NCI-H1436 (cell line): ENCODE results near the gene ITPR3.

Source experiments
- DNase-seq: peaks from one replicate; lab custom pipeline; 2025; lab: John Stamatoyannopoulos, UW

Gene ITPR3

DNA sequence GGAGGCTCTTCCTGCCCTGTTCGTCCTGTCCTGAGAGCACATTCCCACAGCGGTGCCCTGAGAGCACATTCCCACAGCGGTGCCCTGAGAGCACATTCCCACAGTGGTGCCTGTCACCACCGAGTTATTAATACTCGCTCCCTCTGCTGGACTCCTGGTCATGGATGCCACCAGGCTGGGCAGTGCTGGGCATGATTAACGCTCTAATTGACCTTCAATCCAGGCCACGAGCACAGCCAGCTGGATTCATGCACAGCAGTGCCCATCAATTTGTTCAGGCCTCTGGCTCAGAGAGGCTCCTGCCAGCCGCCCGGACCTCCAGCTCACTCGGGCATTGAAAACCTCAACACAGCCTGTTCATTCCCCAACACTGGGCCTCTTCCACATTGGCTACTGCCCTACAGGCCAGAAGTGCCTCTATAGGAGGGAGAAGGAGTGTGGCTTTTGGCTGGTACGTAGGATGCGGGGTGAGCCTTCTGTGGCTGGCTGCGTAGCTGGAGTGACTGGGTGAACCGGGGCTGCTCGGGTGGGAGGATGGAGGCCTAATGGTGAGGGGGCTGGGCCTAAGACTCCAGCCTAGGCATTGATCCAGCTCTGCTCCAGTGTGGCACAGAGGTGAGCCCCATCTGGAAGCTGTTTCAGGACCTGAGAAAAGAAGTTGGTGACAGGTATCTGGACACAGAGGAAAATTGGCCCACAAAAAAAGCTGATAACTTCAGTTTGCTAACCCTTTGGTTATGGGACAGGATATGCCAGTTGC is 116.3 kb downstream of the ITPR3 start:
- no peak for DNase-seq

DNA sequence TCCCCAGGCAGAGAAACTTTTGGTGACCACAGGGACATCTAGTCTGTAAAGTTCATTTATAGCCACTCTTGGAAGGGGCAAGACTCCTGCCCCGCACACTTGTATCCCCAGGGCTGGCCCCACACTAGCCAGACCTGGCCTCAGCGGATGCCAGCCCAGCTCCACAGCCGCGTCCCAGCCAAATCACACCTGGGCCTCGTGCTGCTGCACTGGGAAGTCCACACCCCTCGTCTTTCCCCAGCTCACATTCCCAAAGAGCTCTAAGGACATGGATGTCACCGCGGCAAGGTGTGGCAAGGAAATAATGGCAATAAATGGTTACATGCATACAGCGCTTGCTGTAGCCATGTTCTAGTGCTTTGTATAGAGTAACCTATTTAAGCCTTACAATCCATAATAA is 117.0 kb downstream of the ITPR3 start:
- DNase-seq: no peak

GRCh38 chr6:33738879-33739278 is 117.8 kb downstream of the ITPR3 start:
- DNase-seq: no peak

DNA sequence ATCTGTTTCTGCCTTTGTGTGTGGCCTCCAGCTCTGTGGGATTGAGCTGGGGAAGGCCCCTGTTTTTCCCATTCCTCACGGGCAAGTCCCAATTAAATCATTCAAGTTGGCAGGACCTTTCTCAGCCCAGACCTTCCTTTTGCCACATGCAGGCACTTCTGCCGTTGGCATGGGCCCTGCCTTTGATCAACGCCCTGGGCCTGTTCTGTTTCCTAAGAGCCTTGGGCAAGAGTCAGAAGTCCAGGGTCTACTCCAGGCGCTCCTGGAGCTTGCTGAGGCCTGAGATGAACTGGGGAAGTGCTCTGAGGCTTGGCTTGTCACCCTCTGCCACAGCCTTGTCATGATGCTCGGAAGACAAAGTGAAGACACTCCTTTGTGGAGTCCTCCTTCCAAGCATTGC is 118.4 kb downstream of the ITPR3 start:
- DNase-seq: no peak

GRCh38 chr6:33740204-33740608 is 119.1 kb downstream of the ITPR3 start:
- DNase-seq: no peak

- DNase-seq: no peak
Measured at GRCh38 chr6:33740794-33741193, 119.7 kb downstream of the ITPR3 start.

DNA sequence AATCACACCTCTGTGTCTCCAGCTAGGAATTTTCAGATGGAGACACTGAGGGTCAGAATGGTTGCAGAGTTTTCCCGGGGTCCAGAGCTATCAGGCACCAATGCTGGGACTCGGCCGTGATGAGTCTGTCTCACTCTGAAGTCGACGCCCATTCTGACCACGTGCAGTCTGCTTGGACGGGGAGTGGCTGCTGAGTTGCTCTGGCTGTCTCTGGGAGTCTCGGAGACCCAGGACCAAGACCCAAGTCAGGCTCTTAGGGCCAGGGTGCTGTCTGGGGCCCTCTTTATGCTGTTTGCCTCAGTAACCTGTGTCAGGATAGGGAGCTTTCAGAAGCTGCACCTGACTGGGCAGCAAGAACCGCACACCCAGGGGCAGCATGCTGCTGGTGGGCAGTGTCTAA is 121.0 kb downstream of the ITPR3 start:
- no peak for DNase-seq

DNA sequence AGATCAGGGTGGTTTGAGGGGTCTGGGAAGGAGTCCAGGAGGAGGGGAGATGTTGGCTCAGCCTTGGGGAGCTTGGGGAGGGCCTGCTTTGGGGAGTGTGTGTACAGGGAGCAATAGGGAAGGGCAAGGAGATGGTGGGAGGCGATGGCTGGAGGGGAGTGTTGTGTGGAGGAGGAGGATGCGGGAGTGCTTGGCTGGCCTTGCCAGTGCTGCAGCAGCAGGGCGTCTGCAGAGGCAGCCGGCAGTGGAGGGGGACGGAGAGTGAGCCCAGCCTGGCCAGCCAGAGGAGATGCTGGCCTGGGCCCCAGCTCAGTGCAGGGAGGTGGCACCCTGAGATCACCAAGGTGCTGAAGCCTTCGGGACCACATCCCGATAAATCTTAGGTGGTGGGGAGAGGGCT is 121.7 kb downstream of the ITPR3 start:
- no peak for DNase-seq

- peak; percentile 72 for DNase-seq
Measured at GRCh38 chr6:33744001-33744848, 123.1 kb downstream of the ITPR3 start.

GRCh38 chr6:33744895-33745546 is 123.9 kb downstream of the ITPR3 start:
- no peak for DNase-seq

DNA sequence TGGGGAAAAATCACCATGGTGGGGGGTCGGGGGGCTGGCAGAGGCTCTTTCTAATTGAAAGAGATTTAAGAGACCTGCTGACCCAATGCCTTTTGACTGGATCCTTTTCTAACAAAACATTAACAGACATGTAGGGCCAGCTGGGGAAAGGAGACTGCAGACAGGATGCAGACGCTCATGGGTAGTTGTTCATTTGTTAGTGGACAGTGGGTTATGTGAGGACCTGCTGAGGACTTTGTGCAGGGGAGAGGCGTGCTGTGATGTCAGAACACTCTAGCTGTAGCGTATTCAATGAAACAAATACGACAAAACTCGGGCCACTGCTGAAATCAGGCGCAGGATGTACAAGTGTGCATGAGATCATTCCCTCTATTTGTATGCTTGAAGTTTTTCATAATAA is 124.4 kb downstream of the ITPR3 start:
- no peak for DNase-seq
